ENCODE results near the gene CDYL2. TPM values are rescaled to one million over a fixed set of nuclear protein-coding genes. Genes with fewer than 3 reads are reported as not detected.

Gene CDYL2, protein sequence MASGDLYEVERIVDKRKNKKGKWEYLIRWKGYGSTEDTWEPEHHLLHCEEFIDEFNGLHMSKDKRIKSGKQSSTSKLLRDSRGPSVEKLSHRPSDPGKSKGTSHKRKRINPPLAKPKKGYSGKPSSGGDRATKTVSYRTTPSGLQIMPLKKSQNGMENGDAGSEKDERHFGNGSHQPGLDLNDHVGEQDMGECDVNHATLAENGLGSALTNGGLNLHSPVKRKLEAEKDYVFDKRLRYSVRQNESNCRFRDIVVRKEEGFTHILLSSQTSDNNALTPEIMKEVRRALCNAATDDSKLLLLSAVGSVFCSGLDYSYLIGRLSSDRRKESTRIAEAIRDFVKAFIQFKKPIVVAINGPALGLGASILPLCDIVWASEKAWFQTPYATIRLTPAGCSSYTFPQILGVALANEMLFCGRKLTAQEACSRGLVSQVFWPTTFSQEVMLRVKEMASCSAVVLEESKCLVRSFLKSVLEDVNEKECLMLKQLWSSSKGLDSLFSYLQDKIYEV
- 1 to 10 TPM; 2.2 to 5.7 (median 3.2) TPM for total RNA-seq

DNA sequence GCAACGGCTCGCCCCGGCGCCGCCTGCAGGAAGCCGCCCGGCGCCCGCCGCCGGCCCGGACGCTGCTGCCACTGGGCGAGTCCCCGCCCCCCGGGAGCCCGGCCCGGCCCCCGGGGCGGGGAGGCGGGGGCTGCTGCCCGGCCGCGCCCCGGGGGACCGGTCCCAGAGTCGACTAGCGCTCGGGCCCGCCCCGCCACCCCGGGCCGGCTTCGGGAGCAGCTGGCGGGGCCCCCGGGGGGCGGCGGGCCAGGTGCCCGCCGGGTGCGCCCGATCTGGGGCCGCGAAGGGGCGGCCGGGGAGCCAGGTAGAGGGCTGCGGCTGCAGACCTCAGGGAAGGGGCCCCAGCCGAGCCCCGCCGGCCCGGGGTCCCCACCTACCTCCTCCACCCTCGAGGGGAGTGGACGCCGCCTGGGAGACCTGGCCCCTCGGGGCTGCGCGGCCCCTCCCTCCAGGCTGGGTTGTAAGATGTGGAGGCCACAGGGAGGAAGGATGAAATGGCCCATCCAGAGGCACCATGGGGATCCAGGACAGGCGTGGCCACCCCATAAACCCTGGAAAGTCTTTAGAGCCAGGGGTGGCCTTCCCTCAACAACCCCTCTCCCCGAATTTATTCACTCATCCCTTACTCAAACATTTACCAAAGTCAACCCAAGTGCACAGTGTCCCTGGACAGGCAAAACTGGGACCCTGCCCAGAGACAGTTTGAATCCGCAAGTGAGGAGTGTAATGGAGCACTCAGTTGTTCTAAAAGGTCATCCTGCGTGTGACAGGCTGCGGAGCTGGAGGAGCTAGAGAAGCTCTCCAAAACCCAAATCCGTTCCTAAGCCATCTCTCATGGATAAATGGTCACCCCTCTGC lies at the start of gene CDYL2:
Gene CDYL2 (minus strand): TSS at position 73 of the 858 bp plus-strand sequence. CDS start 425 bp downstream, outside the sequence.
- H3K4me3 ChIP-seq: peak within 1 kb of the TSS; percentile 32 to 62 (median 50)
- TF ChIP-seq EP300 (IDR thresholded peaks at IDR 0.05): no peak
- TF ChIP-seq, protein P1, sequence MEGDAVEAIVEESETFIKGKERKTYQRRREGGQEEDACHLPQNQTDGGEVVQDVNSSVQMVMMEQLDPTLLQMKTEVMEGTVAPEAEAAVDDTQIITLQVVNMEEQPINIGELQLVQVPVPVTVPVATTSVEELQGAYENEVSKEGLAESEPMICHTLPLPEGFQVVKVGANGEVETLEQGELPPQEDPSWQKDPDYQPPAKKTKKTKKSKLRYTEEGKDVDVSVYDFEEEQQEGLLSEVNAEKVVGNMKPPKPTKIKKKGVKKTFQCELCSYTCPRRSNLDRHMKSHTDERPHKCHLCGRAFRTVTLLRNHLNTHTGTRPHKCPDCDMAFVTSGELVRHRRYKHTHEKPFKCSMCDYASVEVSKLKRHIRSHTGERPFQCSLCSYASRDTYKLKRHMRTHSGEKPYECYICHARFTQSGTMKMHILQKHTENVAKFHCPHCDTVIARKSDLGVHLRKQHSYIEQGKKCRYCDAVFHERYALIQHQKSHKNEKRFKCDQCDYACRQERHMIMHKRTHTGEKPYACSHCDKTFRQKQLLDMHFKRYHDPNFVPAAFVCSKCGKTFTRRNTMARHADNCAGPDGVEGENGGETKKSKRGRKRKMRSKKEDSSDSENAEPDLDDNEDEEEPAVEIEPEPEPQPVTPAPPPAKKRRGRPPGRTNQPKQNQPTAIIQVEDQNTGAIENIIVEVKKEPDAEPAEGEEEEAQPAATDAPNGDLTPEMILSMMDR (IDR thresholded peaks at IDR 0.05): no peak
- no peak for TF ChIP-seq POLR2A (IDR thresholded peaks at IDR 0.05)
- DNase-seq (ENCODE audit: low spot score in 2 of 2): no peak
- peaks cover 0 to 5% (median 0%) of the 10 kb centered on the region in 4 donors for H3K4me1 ChIP-seq
- 43% methylated on average over 6 to 8 of the region's 63 CpGs for WGBS, 2 donors
- H3K9me3 ChIP-seq: peaks cover 0 to 11% (median 0%) of the 10 kb centered on the region in 4 donors
- peaks cover 0 to 9% of the 10 kb centered on the region in 2 donors for H3K27me3 ChIP-seq
- H3K27ac ChIP-seq: peak within 1 kb of the TSS in 1 of 4 donors; percentile 45
- no peaks in the 10 kb centered on the region for H3K36me3 ChIP-seq

DNA sequence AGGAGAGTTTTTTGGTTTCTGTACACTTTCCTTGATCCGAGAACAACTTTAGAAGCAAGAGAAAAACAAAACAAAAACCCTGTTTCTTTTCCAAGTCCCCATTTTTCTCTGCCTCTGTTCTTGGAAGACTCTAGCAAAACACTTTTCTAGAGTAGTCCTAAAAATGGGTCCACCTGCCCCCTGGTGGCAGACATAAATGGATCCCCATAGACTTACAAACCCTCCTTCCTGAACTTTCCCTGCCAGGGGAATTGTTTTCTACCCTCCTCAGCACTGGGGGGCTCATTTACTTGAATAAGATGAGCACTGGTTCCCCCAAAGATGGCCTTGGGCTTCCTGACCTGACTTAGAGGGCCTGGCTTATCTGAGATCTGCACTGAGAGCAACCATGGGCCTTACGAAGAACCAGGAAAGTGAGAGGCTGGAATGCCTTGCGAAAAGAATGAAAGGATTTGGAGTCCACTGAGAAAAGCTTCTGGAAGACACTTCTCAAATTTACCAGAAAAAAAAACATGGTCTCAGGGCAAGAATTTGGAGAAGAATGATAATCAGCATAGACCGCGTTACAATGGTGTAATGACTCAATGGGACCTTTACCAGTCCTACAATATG lies 48.0 kb upstream of the CDYL2 start:
- Histone ChIP-seq H3K4me3 (no peak overlapping the region), H3K4me1 (no peaks in the 10 kb centered on the region), H3K27ac (no peak overlapping the region), H3K36me3 (no peaks in the 10 kb centered on the region), H3K9me3 (no peaks in the 10 kb centered on the region), H3K27me3 (no peaks in the 10 kb centered on the region)
- no peak for DNase-seq (ENCODE audit: low spot score in 2 of 2)
- no peak for TF ChIP-seq POLR2A (IDR thresholded peaks at IDR 0.05)
- no peak for TF ChIP-seq EP300 (IDR thresholded peaks at IDR 0.05)
- TF ChIP-seq, protein P1 (IDR thresholded peaks at IDR 0.05): no peak
- WGBS, 2 donors: 88 to 90% methylated on average over 5 of the region's 5 CpGs

DNA sequence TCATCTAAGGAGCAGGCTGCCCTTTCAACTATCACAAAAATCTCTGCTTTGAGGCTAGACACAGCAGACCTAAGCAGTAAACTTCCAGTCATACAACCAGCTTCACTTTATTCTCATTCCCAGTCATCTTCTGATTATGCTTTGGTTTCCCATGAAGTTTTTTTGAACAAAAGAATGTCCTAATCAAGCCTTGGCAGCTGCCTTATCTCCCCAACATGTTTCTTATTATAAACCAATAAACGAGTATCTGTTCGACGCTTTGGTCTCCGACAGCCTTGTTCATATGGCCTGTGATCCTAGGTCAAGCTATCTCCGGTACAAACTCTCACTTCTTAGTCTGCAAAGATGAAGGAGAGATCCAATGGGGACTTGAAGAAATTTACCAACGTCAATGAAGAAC lies 47.4 kb upstream of the CDYL2 start:
- TF ChIP-seq EP300 (IDR thresholded peaks at IDR 0.05) (no peak), POLR2A (IDR thresholded peaks at IDR 0.05) (no peak)
- TF ChIP-seq, protein P1 (IDR thresholded peaks at IDR 0.05): no peak
- WGBS, 2 donors: 60 to 66% methylated on average over 6 of the region's 6 CpGs
- Histone ChIP-seq H3K4me1 (no peaks in the 10 kb centered on the region), H3K27me3 (no peaks in the 10 kb centered on the region), H3K4me3 (no peak overlapping the region), H3K9me3 (no peaks in the 10 kb centered on the region), H3K27ac (no peak overlapping the region), H3K36me3 (no peaks in the 10 kb centered on the region)
- DNase-seq (ENCODE audit: low spot score in 2 of 2): no peak

DNA sequence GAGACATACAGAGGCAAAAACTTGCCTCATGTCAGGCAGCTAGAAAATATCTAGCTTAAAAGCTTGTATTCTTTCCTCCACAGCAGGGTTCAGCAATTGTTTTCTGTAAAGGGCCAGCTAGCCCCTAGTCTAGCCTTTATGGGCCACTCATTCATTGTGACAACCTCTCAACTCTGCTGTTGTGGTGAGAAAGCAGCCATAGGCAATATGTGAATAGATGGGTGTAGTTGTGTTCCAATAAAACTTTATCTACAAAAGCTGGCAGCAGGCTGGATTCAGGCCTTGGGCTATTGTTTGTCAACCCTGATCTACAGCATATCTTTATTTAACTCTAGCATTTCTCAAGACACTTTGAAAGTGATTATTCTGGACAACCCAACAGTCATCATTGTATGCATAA lies 46.4 kb upstream of the CDYL2 start:
- H3K27me3 ChIP-seq: no peaks in the 10 kb centered on the region
- peaks cover 0 to under 1% (median 0%) of the 10 kb centered on the region in 4 donors for H3K9me3 ChIP-seq
- no peaks in the 10 kb centered on the region for H3K4me1 ChIP-seq
- DNase-seq (ENCODE audit: low spot score in 2 of 2): no peak
- TF ChIP-seq EP300 (IDR thresholded peaks at IDR 0.05): no peak
- TF ChIP-seq POLR2A (IDR thresholded peaks at IDR 0.05): no peak
- TF ChIP-seq, protein P1 (IDR thresholded peaks at IDR 0.05): no peak
- H3K4me3 ChIP-seq: no peak overlapping the region
- no peak overlapping the region for H3K27ac ChIP-seq
- H3K36me3 ChIP-seq: no peaks in the 10 kb centered on the region
